A549 (cell line): ENCODE measurements around the gene PANX2. TPM values are rescaled to one million over a fixed set of nuclear protein-coding genes. Genes with fewer than 3 reads are reported as not detected.

Experiments used
- ATAC-seq, 2 experiments: fragments of 200-7000 bp in 1 of 2; fragments of >200 bp in 1 of 2; cut with Nextera tagmentation in 1 of 2; cut with Tn5 transposase in 1 of 2; 3 replicates each; pipeline versions ENCODE4 v1.8.0 to v1.9.1; 2018 to 2020; ENCODE audit warnings: mild to moderate bottlenecking in 1 of 2, moderate library complexity in 1 of 2
- CTCF ChIA-PET: fragments of 300-600 bp; sonication (Branson Sonifier 250); formaldehyde crosslinking; extraction: SDS; loops from one replicate; lab custom pipeline; 2021; ENCODE audit warnings: antibody characterized with exemption, inconsistent platforms; lab: Yijun Ruan, JAX
- POLR2A ChIA-PET: fragments of 350-600 bp; formaldehyde crosslinking; extraction: SDS; loops from one replicate; lab custom pipeline; 2021; ENCODE audit warnings: antibody characterized with exemption, inconsistent platforms; lab: Yijun Ruan, JAX
- DNase-seq, 2 experiments: peaks; one replicate each; pipeline versions ENCODE4 v3.0.0 to v3.0.0-alpha.2; 2011 to 2016; ENCODE audit warnings: low read depth in 1 of 2, low spot score in 1 of 2
- FAIRE-seq: peaks from 2 replicates; lab custom pipeline; 2011; peaks lifted over from hg19 to GRCh38; lab: Jason Lieb, UNC
- H3K27ac ChIP-seq, 2 experiments: fragments of >200 bp; sonication (Bioruptor Twin); formaldehyde crosslinking; 3 replicates each; pipeline ENCODE4 v1.5.1; 2016 to 2017
- H3K4me1 ChIP-seq: fragments of >200 bp; sonication (Bioruptor Twin); formaldehyde crosslinking; 3 replicates; pipeline ENCODE4 v1.6.1; 2016
- H3K4me2 ChIP-seq: fragments of >200 bp; sonication (Bioruptor Twin); formaldehyde crosslinking; 3 replicates; pipeline ENCODE4 v1.6.1; 2016
- H3K4me3 ChIP-seq: fragments of >200 bp; sonication (Bioruptor Twin); formaldehyde crosslinking; 3 replicates; pipeline ENCODE4 v1.5.1; 2016
- H3K9me3 ChIP-seq: fragments of >200 bp; sonication (Bioruptor Twin); formaldehyde crosslinking; 3 replicates; pipeline ENCODE4 v1.6.1; 2016
- BHLHE40 ChIP-seq: IDR thresholded peaks from 2 replicates; pipeline ENCODE4 v1.6.1; 2012; ENCODE audit warnings: low read depth, low read length, inconsistent platforms
- CTCF ChIP-seq: fragments of >200 bp; sonication (Bioruptor Twin); formaldehyde crosslinking; IDR thresholded peaks from 3 replicates; pipeline ENCODE4 v1.5.1; 2016
- EHF ChIP-seq: fragments of 250-450 bp; sonication (Bioruptor Pico); IDR thresholded peaks from 2 replicates; pipeline ENCODE4 v1.5.0; 2020; ENCODE audit warnings: mild to moderate bottlenecking
- EHMT2 ChIP-seq: fragments of 200-600 bp; sonication (generic); IDR thresholded peaks from 2 replicates; pipeline ENCODE4 v1.6.1; 2016; ENCODE audit warnings: antibody characterized with exemption, low read depth, mild to moderate bottlenecking, moderate library complexity
- ELK1 ChIP-seq: fragments of 150-350 bp; IDR thresholded peaks from 2 replicates; pipeline ENCODE4 v1.6.1; 2014; ENCODE audit warnings: low read depth, mild to moderate bottlenecking, low read length
- FOXS1 ChIP-seq: fragments of 250-450 bp; sonication (Bioruptor Pico); IDR thresholded peaks from 2 replicates; pipeline ENCODE4 v1.5.0; 2020; ENCODE audit warnings: mild to moderate bottlenecking, moderate library complexity
- HDAC2 ChIP-seq: fragments of 200-600 bp; sonication (generic); IDR thresholded peaks from 2 replicates; pipeline ENCODE4 v1.6.1; 2016
- HEYL ChIP-seq: fragments of 250-450 bp; sonication (Bioruptor Pico); IDR thresholded peaks from 2 replicates; pipeline ENCODE4 v1.8.0; 2021; ENCODE audit warnings: mild to moderate bottlenecking, moderate library complexity
- HOXB13 ChIP-seq: fragments of 250-450 bp; sonication (Bioruptor Pico); IDR thresholded peaks from 2 replicates; pipeline ENCODE4 v1.5.0; 2020; ENCODE audit warnings: low read depth, mild to moderate bottlenecking, moderate library complexity
- HOXB5 ChIP-seq: fragments of 250-450 bp; sonication (Bioruptor Pico); IDR thresholded peaks from 2 replicates; pipeline ENCODE4 v1.5.0; 2020; ENCODE audit warnings: mild to moderate bottlenecking, moderate library complexity
- JUN ChIP-seq, 2 experiments: fragments of >200 bp; sonication (Bioruptor Twin); formaldehyde crosslinking; IDR thresholded peaks; 2 replicates in 1 of 2; 3 replicates in 1 of 2; pipeline ENCODE4 v1.6.1; 2016 to 2017
- JUNB ChIP-seq: fragments of >200 bp; sonication (Bioruptor Twin); formaldehyde crosslinking; IDR thresholded peaks from 2 replicates; pipeline ENCODE4 v1.6.1; 2016
- MYC ChIP-seq: IDR thresholded peaks from 2 replicates; pipeline ENCODE4 v1.6.1; 2012; ENCODE audit warnings: mild to moderate bottlenecking, inconsistent platforms, low read length, improper control_type of control experiment, borderline replicate concordance
- NPAS2 ChIP-seq: fragments of 250-450 bp; sonication (Bioruptor Pico); IDR thresholded peaks from 2 replicates; pipeline ENCODE4 v1.8.0; 2022; ENCODE audit warnings: mild to moderate bottlenecking, moderate library complexity, borderline replicate concordance
- NR3C1 ChIP-seq: fragments of >200 bp; sonication (Bioruptor Twin); formaldehyde crosslinking; IDR thresholded peaks from 3 replicates; pipeline ENCODE4 v1.6.1; 2017
- PBX3 ChIP-seq: IDR thresholded peaks from 2 replicates; pipeline ENCODE4 v1.6.1; 2012
- POLR2AphosphoS2 ChIP-seq: conservative IDR thresholded peaks from 2 replicates; pipeline ENCODE4 v1.6.1; 2012; ENCODE audit warnings: low read length, improper control_type of control experiment, inconsistent platforms
- REST ChIP-seq: fragments of 200-600 bp; sonication (generic); IDR thresholded peaks from 2 replicates; pipeline ENCODE4 v1.6.1; 2016; ENCODE audit warnings: antibody characterized with exemption, mild to moderate bottlenecking, moderate library complexity
- RFX5 ChIP-seq: fragments of 450-650 bp; IDR thresholded peaks from 2 replicates; pipeline ENCODE4 v1.7.1; 2014; ENCODE audit warnings: antibody characterized with exemption, mild to moderate bottlenecking, moderate library complexity
- TFCP2L1 ChIP-seq: fragments of 250-450 bp; sonication (Bioruptor Pico); IDR thresholded peaks from 2 replicates; pipeline ENCODE4 v1.5.0; 2021; ENCODE audit warnings: mild to moderate bottlenecking
- TP53 ChIP-seq: fragments of 250-450 bp; sonication (Bioruptor Pico); IDR thresholded peaks from 2 replicates; pipeline ENCODE4 v1.5.0; 2021; ENCODE audit warnings: mild to moderate bottlenecking, moderate library complexity
- USF2 ChIP-seq: fragments of 450-650 bp; IDR thresholded peaks from 2 replicates; pipeline ENCODE4 v1.6.1; 2014; ENCODE audit warnings: antibody characterized with exemption
- ZFP36 ChIP-seq: fragments of 450-650 bp; IDR thresholded peaks from 2 replicates; pipeline ENCODE4 v1.6.1; 2014; ENCODE audit warnings: borderline replicate concordance; ENCODE audit not compliant: partially characterized antibody
- WGBS: methylation state at CpG from one replicate; pipeline ENCODE4 v1.1.6; 2017; ENCODE audit errors: missing lambda C conversion rate; 5-methylcytosine and 5-hydroxymethylcytosine counted together
- polyA plus RNA-seq, 4 experiments: library from polyadenylated mRNA; depleted of rRNA in 3 of 4; stranded (reverse); fragments of >200 nt; fragmentation: RNase III in 1 of 4; extraction: RNeasy Plus Mini Kit Qiagen cat#74134 plus additional on column Dnase treatment in 1 of 4; gene quantifications; 2 replicates in 3 of 4; 3 replicates in 1 of 4; pipeline ENCODE4 v1.2.3, GENCODE V29; 2011 to 2017

Gene PANX2
- polyA plus RNA-seq, 2 of the 4 experiments (the other 2 are of a cell fraction), result 1.6 to 4.4 TPM

GRCh38 chr22:50205781-50206569, 35.4 kb downstream of the PANX2 start:
- POLR2A ChIA-PET, result no interaction called here
- DNase-seq (no peak), FAIRE-seq (no peak), ATAC-seq (no peak)
- CTCF ChIA-PET, result interaction anchor here (0.9 to 4.6 kb wide), 6 partner anchors 18 to 58 kb away, joined by 3 to 32 read pairs (median 4); no protein-coding TSS in a partner anchor
- H3K4me2 ChIP-seq, result no peak overlapping the region
- no peaks in the 10 kb centered on the region for H3K4me1 ChIP-seq
- no peak overlapping the region for H3K27ac ChIP-seq
- WGBS, result 95% methylated on average over 30 of the region's 45 CpGs
- no peak for TF ChIP-seq BHLHE40
- TF ChIP-seq REST, result no peak
- TF ChIP-seq USF2, result no peak
- no peak for TF ChIP-seq FOXS1 (CRISPR knock-in tag)
- TF ChIP-seq NPAS2 (CRISPR knock-in tag), result no peak
- no peak for TF ChIP-seq EHF (CRISPR knock-in tag)
- TF ChIP-seq ZFP36, result no peak
- H3K4me3 ChIP-seq, result no peak overlapping the region
- peaks cover 10% of the 10 kb centered on the region; the same call in 2 of the 3 replicates for H3K9me3 ChIP-seq

GRCh38 chr22:50206599-50206998, 36.1 kb downstream of the PANX2 start:
- Histone ChIP-seq H3K4me2 (no peak overlapping the region), H3K27ac (no peak overlapping the region), H3K9me3 (peaks cover 10% of the 10 kb centered on the region; the same call in 2 of the 3 replicates), H3K4me3 (no peak overlapping the region), H3K4me1 (no peaks in the 10 kb centered on the region)
- ATAC-seq (peak in 1 of 2 experiments; percentile 60; a peak in 3 of 6 replicates), DNase-seq (peak in 1 of 2 experiments; percentile 37), FAIRE-seq (no peak)
- TF ChIP-seq HDAC2 (no peak), CTCF (0 out of 3 replicates have a peak, but pooled peaks have one; percentile 10), JUNB (no peak)
- CTCF ChIA-PET, result interaction anchor here (1.1 to 4.6 kb wide), 5 partner anchors 18 to 59 kb away, joined by 3 to 32 read pairs (median 4); no protein-coding TSS in a partner anchor
- 75% methylated on average over 8 of the region's 10 CpGs for WGBS
- POLR2A ChIA-PET, result no interaction called here

- no peak overlapping the region for H3K27ac ChIP-seq
- peaks cover 10% of the 10 kb centered on the region; the same call in 2 of the 3 replicates for H3K9me3 ChIP-seq
- ChIA-PET CTCF (interaction anchor here (0.6 to 4.6 kb wide), 5 partner anchors 17 to 60 kb away, joined by 3 to 32 read pairs (median 4); no protein-coding TSS in a partner anchor), POLR2A (no interaction called here)
- no peak for ATAC-seq
- DNase-seq, result no peak
- H3K4me1 ChIP-seq, result no peaks in the 10 kb centered on the region
- FAIRE-seq, result no peak
- WGBS, result 92% methylated on average over 7 of the region's 23 CpGs
- no peak overlapping the region for H3K4me2 ChIP-seq
- no peak overlapping the region for H3K4me3 ChIP-seq
- no peak for TF ChIP-seq EHMT2
- no peak for TF ChIP-seq POLR2AphosphoS2
- no peak for TF ChIP-seq RFX5
- no peak for TF ChIP-seq PBX3
- TF ChIP-seq NR3C1, result no peak
- TF ChIP-seq JUN (IDR thresholded peaks at IDR 0.05), result no peak
- TF ChIP-seq HEYL (CRISPR knock-in tag), result no peak
- TF ChIP-seq HOXB13, result no peak
- no peak for TF ChIP-seq ELK1
- TF ChIP-seq TP53 (CRISPR knock-in tag), result no peak
- TF ChIP-seq MYC, result no peak
- TF ChIP-seq TFCP2L1 (CRISPR knock-in tag), result no peak
- no peak for TF ChIP-seq HOXB5 (CRISPR knock-in tag)
Observed at GRCh38 chr22:50207383-50208140, 37.0 kb downstream of the PANX2 start.
